Glutamatergic neuron (in vitro differentiated cells): ENCODE measurements around the gene LAMA2. TPM values are rescaled to one million over a fixed set of nuclear protein-coding genes. Genes with fewer than 3 reads are reported as not detected.

Experiments
- DNase-seq: peaks from one replicate; pipeline ENCODE4 v3.0.0; 2022
- H3K27ac Mint-ChIP-seq: one replicate; pipeline ENCODE4 v1.8.0; 2020; ENCODE audit warnings: mild to moderate bottlenecking, mixed read lengths, inconsistent platforms; ENCODE audit not compliant: unreplicated experiment
- H3K27me3 Mint-ChIP-seq: one replicate; pipeline ENCODE4 v1.8.0; 2020; ENCODE audit warnings: mild to moderate bottlenecking, moderate library complexity, mixed read lengths, inconsistent platforms; ENCODE audit not compliant: unreplicated experiment
- H3K36me3 Mint-ChIP-seq: one replicate; pipeline ENCODE4 v1.8.0; 2020; ENCODE audit warnings: mild to moderate bottlenecking, mixed read lengths, inconsistent platforms; ENCODE audit not compliant: unreplicated experiment
- H3K4me1 Mint-ChIP-seq: one replicate; pipeline ENCODE4 v1.8.0; 2020; ENCODE audit warnings: mild to moderate bottlenecking, low read depth, mixed read lengths, inconsistent platforms; ENCODE audit not compliant: unreplicated experiment
- H3K4me3 Mint-ChIP-seq: one replicate; pipeline ENCODE4 v1.8.0; 2020; ENCODE audit warnings: mild to moderate bottlenecking, mixed read lengths, inconsistent platforms; ENCODE audit not compliant: unreplicated experiment
- H3K9me3 Mint-ChIP-seq: one replicate; pipeline ENCODE4 v1.8.0; 2020; ENCODE audit warnings: mild to moderate bottlenecking, moderate library complexity, mixed read lengths, inconsistent platforms; ENCODE audit not compliant: unreplicated experiment
- CTCF ChIP-seq: fragments of 200-600 bp; sonication (generic); IDR thresholded peaks from one replicate; pipeline ENCODE4 v1.5.0; 2021; ENCODE audit not compliant: partially characterized antibody, unreplicated experiment
- total RNA-seq: library from RNA; stranded (reverse); fragmentation: NEBNext Ultra II Directional; extraction: Animal tissue kit (Norgen Biotek cat#: 25700); gene quantifications from one replicate; pipeline ENCODE4 v1.2.1, GENCODE V29; 2021; ENCODE audit not compliant: unreplicated experiment

LAMA2 gene
- total RNA-seq, 1 donor from 2014 or later = 2.4 TPM

- H3K27me3 Mint-ChIP-seq = no peaks in the 10 kb centered on the region
- H3K4me3 Mint-ChIP-seq = no peak overlapping the region
- no peak overlapping the region for H3K27ac Mint-ChIP-seq
- TF ChIP-seq CTCF = no peak
- H3K9me3 Mint-ChIP-seq = no peaks in the 10 kb centered on the region
- no peaks in the 10 kb centered on the region for H3K36me3 Mint-ChIP-seq
- no peak for DNase-seq
- H3K4me1 Mint-ChIP-seq = no peaks in the 10 kb centered on the region
Observed at GRCh38 chr6:129138739-129139405, 255.9 kb downstream of the LAMA2 start.

- Mint-ChIP-seq H3K27ac (no peak overlapping the region), H3K4me3 (no peak overlapping the region), H3K36me3 (no peaks in the 10 kb centered on the region), H3K9me3 (peaks cover 1% of the 10 kb centered on the region), H3K4me1 (peaks cover 7% of the 10 kb centered on the region), H3K27me3 (no peaks in the 10 kb centered on the region)
- no peak for TF ChIP-seq CTCF
- no peak for DNase-seq
Observed at GRCh38 chr6:129140526-129140925, 257.6 kb downstream of the LAMA2 start.

GRCh38 chr6:129141499-129141898 lies 258.6 kb downstream of the LAMA2 start:
- H3K27me3 Mint-ChIP-seq = no peaks in the 10 kb centered on the region
- peaks cover 1% of the 10 kb centered on the region for H3K9me3 Mint-ChIP-seq
- peaks cover 7% of the 10 kb centered on the region for H3K4me1 Mint-ChIP-seq
- TF ChIP-seq CTCF = no peak
- H3K36me3 Mint-ChIP-seq = no peaks in the 10 kb centered on the region
- DNase-seq = no peak
- H3K4me3 Mint-ChIP-seq = no peak overlapping the region
- H3K27ac Mint-ChIP-seq = no peak overlapping the region

- DNase-seq = no peak
- H3K4me3 Mint-ChIP-seq = no peak overlapping the region
- peaks cover 12% of the 10 kb centered on the region for H3K4me1 Mint-ChIP-seq
- no peak for TF ChIP-seq CTCF
- H3K36me3 Mint-ChIP-seq = no peaks in the 10 kb centered on the region
- no peaks in the 10 kb centered on the region for H3K27me3 Mint-ChIP-seq
- peaks cover 1% of the 10 kb centered on the region for H3K9me3 Mint-ChIP-seq
- no peak overlapping the region for H3K27ac Mint-ChIP-seq
Observed at GRCh38 chr6:129146902-129147301, 264.0 kb downstream of the LAMA2 start.

- Mint-ChIP-seq H3K9me3 (no peaks in the 10 kb centered on the region), H3K4me3 (no peak overlapping the region), H3K4me1 (peaks cover 5% of the 10 kb centered on the region), H3K27me3 (no peaks in the 10 kb centered on the region), H3K36me3 (no peaks in the 10 kb centered on the region), H3K27ac (no peak overlapping the region)
- DNase-seq = no peak
- TF ChIP-seq CTCF = no peak
Observed at GRCh38 chr6:129150507-129150906, 267.6 kb downstream of the LAMA2 start.
